Thyroid gland (tissue), 4 donors: Measurements from ENCODE around the gene DNAH10.

Experiments
- CTCF ChIP-seq, 6 experiments: fragments of 200-600 bp in 3 of 6; fragments of 450-650 bp in 3 of 6; sonication (generic) in 3 of 6; IDR thresholded peaks; one replicate each; pipeline ENCODE4 v1.5.1; 2016 to 2019; ENCODE audit warnings: antibody characterized with exemption in 6 of 6, mild to moderate bottlenecking in 2 of 6, inconsistent platforms in 1 of 6, moderate library complexity in 1 of 6
- POLR2A ChIP-seq, 2 donors: fragments of 450-650 bp; IDR thresholded peaks; one replicate each; pipeline ENCODE4 v1.6.1; 2017; ENCODE audit warnings: antibody characterized with exemption in 2 of 2, mild to moderate bottlenecking in 2 of 2, moderate library complexity in 1 of 2

- TF ChIP-seq CTCF (IDR thresholded peaks at IDR 0.05): no peak
- no peak for TF ChIP-seq POLR2A (IDR thresholded peaks at IDR 0.05)
Observed at GRCh38 chr12:123813349-123813748, 51.2 kb downstream of the DNAH10 start.
